ENCODE measurements around the gene OMG.

Gene OMG

DNA sequence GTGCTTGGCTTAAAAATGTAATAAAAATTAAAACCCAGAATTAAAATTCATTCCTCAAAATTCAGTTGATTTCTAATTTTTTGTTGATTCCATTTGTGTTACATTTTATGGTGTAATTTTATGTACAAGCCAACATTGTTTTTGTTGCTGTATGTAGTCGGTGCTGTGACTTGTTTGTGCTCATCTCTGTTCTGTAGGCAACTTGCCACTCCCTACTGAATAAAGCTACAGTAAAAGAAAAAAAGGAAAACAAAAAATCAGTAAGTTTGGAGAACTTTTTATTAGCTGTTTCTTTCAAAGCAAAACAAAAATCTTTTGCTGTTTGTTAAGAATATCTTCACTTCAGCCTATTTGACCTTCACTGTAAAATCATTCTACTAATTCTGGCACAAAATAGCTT is 44.3 kb downstream of the OMG start:
- TF ChIP-seq, protein P1, sequence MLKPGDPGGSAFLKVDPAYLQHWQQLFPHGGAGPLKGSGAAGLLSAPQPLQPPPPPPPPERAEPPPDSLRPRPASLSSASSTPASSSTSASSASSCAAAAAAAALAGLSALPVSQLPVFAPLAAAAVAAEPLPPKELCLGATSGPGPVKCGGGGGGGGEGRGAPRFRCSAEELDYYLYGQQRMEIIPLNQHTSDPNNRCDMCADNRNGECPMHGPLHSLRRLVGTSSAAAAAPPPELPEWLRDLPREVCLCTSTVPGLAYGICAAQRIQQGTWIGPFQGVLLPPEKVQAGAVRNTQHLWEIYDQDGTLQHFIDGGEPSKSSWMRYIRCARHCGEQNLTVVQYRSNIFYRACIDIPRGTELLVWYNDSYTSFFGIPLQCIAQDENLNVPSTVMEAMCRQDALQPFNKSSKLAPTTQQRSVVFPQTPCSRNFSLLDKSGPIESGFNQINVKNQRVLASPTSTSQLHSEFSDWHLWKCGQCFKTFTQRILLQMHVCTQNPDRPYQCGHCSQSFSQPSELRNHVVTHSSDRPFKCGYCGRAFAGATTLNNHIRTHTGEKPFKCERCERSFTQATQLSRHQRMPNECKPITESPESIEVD (tag by site-specific recombination; IDR thresholded peaks at IDR 0.05): 0 out of 2 replicates have a peak, but pooled peaks have one; percentile 1
- TF ChIP-seq ZNF202 (tag by site-specific recombination; IDR thresholded peaks at IDR 0.05; ENCODE audit: borderline replicate concordance) (no peak), ZFP41 (tag by site-specific recombination; IDR thresholded peaks at IDR 0.05; ENCODE audit: borderline replicate concordance) (no peak)
- H3K9me3 ChIP-seq (ENCODE audit: control insufficient read depth, insufficient read depth, low read depth, low read length): no peaks in the 10 kb centered on the region
- ChIA-PET POLR2A (no interaction called here), CTCF (interaction anchor here (1.2 to 1.4 kb wide), 2 partner anchors 13 to 125 kb away, joined by 4 read pairs; no protein-coding TSS in a partner anchor)
- H3K36me3 ChIP-seq (ENCODE audit: control insufficient read depth in 2 of 2, insufficient read depth in 1 of 2, low read length in 2 of 2): peaks cover 10 to 12% of the 10 kb centered on the region in 2 experiments
- no peak overlapping the region for H3K4me3 ChIP-seq (ENCODE audit: low read depth, low read length)
- no peak overlapping the region for H3K27ac ChIP-seq (ENCODE audit: extremely low read depth, low read depth, low read length)
- peaks cover 5% of the 10 kb centered on the region; the same call in 1 of the 2 replicates for H3K4me1 ChIP-seq (ENCODE audit: control insufficient read depth, insufficient read depth, low read length)

DNA sequence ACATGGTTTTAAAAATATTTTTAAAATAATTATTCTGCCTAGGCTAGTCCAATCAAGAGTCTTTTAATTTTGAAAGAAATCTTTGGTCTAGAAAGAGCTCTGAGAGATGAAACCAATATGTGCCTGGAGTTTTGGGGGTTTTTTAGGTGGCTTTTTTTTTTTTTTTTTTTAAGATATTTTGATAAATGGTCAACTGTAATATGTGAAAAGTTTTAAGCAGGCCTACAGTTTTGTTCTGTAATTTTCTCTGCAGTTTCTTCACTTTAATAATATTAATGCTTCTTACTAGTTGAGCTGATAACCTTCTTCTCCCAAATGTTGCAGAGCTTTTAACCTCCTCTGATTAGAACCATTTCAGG is 45.1 kb downstream of the OMG start:
- H3K9me3 ChIP-seq (ENCODE audit: control insufficient read depth, insufficient read depth, low read depth, low read length): no peaks in the 10 kb centered on the region
- no peak overlapping the region for H3K27ac ChIP-seq (ENCODE audit: extremely low read depth, low read depth, low read length)
- peaks cover 5% of the 10 kb centered on the region; the same call in 1 of the 2 replicates for H3K4me1 ChIP-seq (ENCODE audit: control insufficient read depth, insufficient read depth, low read length)
- no peak overlapping the region for H3K4me3 ChIP-seq (ENCODE audit: low read depth, low read length)
- POLR2A ChIA-PET: interaction anchor here (0.6 kb wide), 1 partner anchor 18 kb away, joined by 4 read pairs; no protein-coding TSS in a partner anchor
- TF ChIP-seq ZBTB20 (tag by site-specific recombination; IDR thresholded peaks at IDR 0.05): no peak
- TF ChIP-seq ZNF549 (tag by site-specific recombination; IDR thresholded peaks at IDR 0.05): no peak
- no peak for TF ChIP-seq ZNF433 (tag by site-specific recombination; IDR thresholded peaks at IDR 0.05; ENCODE audit: low read depth)
- no peak for TF ChIP-seq ZNF837 (tag by site-specific recombination; IDR thresholded peaks at IDR 0.05)
- TF ChIP-seq ZNF37A (tag by site-specific recombination; IDR thresholded peaks at IDR 0.05): no peak
- TF ChIP-seq KLF1 (tag by site-specific recombination; IDR thresholded peaks at IDR 0.05): no peak
- no peak for TF ChIP-seq ZNF48 (tag by site-specific recombination; IDR thresholded peaks at IDR 0.05)
- no peak for TF ChIP-seq ZSCAN23 (tag by site-specific recombination; IDR thresholded peaks at IDR 0.05)
- no peak for TF ChIP-seq ZNF692 (tag by site-specific recombination; IDR thresholded peaks at IDR 0.05)
- no peak for TF ChIP-seq ZNF558 (tag by site-specific recombination; IDR thresholded peaks at IDR 0.05)
- no peak for TF ChIP-seq ZNF266 (tag by site-specific recombination; IDR thresholded peaks at IDR 0.05; ENCODE audit: low read depth)
- no peak for TF ChIP-seq ZNF223 (tag by site-specific recombination; IDR thresholded peaks at IDR 0.05)
- TF ChIP-seq, protein P2, sequence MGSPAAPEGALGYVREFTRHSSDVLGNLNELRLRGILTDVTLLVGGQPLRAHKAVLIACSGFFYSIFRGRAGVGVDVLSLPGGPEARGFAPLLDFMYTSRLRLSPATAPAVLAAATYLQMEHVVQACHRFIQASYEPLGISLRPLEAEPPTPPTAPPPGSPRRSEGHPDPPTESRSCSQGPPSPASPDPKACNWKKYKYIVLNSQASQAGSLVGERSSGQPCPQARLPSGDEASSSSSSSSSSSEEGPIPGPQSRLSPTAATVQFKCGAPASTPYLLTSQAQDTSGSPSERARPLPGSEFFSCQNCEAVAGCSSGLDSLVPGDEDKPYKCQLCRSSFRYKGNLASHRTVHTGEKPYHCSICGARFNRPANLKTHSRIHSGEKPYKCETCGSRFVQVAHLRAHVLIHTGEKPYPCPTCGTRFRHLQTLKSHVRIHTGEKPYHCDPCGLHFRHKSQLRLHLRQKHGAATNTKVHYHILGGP (tag by site-specific recombination; IDR thresholded peaks at IDR 0.05): no peak
- TF ChIP-seq HOXC10 (CRISPR knock-in tag; IDR thresholded peaks at IDR 0.05): no peak
- peaks cover 12 to 15% of the 10 kb centered on the region in 2 experiments for H3K36me3 ChIP-seq (ENCODE audit: control insufficient read depth in 2 of 2, insufficient read depth in 1 of 2, low read length in 2 of 2)
- CTCF ChIA-PET: interaction anchor here (0.9 to 1.5 kb wide), 4 partner anchors 14 to 126 kb away, joined by 3 to 4 read pairs (median 4); no protein-coding TSS in a partner anchor

All from HEK293 (cell line).